HG02885 (cell line): ENCODE measurements around the gene GTF2H4.
"Not testable (repeated sequence)": the region's sequence is repeated elsewhere in the genome, so short reads cannot be mapped to it uniquely, and the experiment has no call there.

Source experiments
- ATAC-seq: cut with Tn5 transposase; IDR thresholded peaks from one replicate; pipeline ENCODE4 v1.9.1; 2021; ENCODE audit warnings: mild to moderate bottlenecking; ENCODE audit not compliant: unreplicated experiment, poor library complexity

Gene GTF2H4

DNA sequence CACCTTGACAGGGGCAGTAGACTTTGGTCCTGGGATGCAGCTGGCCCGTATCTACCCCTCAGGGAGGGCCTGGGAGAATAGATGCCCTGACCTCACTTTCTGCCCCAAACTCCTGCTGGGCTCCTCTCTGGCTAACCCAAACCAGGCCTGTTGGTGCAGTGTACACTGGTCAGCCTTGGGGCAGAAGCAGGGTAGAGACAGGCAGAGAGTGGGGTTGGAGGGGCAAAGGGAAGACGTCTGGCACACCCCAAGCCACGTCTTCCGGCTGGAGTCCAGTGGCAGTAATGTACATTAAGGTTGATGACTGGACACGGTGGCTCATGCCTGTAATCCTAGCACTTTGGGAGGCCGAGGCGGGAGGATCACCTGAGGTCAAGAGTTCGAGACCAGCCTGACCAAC, 14.3 kb upstream of the GTF2H4 start:
- no peak for ATAC-seq

DNA sequence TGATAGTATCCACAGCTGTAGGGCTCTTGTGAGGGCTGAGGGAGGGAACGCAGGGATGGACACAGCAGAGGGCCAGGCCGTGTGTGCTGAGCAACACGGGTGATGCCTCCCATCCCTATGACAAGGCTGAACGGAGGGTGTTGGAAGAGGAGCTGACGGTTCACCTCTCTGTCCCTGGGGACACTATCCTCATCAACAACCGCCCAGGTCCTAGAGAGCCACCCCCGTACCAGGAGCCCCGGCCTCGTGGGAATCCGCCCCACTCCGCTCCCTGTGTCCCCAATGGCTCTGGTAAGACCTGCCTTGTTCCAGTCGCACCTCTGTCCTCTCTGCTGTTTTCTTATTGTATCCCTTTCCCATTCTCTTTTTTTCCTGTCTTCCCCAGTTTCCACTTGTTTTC, 13.6 kb upstream of the GTF2H4 start:
- no peak for ATAC-seq

DNA sequence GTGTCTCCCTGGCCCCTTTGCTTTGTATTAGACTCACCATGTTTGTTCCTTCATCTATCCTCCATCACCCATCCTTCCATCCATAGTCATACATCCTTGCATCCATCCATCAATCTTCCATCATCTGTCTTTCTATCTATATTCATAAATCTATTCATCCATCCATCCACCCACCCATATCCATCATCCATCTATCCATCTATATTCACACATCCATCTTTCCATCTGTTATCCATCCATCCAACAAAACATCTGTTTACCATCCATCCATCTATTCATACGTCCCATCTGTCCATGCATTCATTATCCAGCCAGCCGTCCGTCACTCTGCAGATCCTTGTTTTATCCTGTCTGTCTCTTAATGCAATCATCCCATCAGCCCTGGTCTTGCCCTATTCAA, 13.1 kb upstream of the GTF2H4 start:
- no peak for ATAC-seq

DNA sequence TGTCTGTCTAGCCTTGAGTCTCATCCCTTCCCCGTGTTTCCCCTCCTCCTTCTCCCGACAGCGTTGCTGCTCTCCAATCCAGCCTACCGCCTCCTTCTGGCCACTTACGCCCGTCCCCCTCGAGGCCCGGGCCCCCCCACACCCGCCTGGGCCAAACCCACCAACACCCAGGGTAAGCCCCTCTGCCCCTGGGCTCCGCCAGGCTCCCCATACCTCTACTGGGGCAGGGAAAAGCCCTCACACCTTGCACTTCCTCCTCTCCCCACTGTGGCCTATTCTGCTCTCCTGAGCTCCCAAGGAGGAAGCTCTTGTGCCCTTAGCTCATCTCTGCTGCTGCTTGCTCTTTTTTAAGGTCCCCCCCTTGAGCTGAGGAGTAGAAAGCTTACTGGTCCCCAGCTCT, 12.7 kb upstream of the GTF2H4 start:
- ATAC-seq = no peak

DNA sequence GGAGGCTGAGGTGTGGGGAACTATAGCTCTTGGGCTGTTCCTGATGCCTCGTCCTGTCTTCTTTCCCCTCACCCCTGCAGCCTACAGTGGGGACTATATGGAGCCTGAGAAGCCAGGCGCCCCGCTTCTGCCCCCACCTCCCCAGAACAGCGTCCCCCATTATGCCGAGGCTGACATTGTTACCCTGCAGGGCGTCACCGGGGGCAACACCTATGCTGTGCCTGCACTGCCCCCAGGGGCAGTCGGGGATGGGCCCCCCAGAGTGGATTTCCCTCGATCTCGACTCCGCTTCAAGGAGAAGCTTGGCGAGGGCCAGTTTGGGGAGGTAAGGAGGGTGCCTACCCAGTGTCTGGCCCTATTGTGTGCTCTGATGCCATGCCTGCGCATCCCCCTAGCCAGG, 11.5 kb upstream of the GTF2H4 start:
- no peak for ATAC-seq

DNA sequence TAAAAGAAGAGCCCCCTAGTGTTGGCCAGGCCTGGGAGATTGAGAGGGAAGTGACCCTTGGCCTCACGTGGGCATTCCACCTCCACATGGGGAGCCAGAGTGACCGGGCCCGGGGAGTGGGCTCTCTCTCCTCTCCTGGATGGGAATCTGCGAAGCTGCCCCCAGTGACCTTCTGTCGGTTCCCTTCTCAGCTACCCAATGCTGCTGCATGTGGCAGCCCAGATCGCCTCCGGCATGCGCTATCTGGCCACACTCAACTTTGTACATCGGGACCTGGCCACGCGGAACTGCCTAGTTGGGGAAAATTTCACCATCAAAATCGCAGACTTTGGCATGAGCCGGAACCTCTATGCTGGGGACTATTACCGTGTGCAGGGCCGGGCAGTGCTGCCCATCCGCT, 10.1 kb upstream of the GTF2H4 start:
- no peak for ATAC-seq

DNA sequence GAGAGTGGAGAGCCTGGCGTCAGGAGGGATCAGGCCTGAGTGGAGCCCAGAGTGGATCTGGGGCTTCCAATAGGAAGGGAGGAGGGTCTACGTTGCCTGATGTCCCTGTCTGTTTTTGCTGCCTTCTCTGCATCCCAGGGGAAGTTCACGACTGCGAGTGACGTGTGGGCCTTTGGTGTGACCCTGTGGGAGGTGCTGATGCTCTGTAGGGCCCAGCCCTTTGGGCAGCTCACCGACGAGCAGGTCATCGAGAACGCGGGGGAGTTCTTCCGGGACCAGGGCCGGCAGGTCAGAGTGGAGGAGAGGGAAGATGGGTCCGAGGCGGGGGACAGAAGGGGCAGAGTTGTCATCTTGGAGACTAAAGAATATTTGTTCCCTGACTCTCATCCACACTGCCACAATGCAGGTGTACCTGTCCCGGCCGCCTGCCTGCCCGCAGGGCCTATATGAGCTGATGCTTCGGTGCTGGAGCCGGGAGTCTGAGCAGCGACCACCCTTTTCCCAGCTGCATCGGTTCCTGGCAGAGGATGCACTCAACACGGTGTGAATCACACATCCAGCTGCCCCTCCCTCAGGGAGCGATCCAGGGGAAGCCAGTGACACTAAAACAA, 9.2 kb upstream of the GTF2H4 start:
- ATAC-seq = no peak

DNA sequence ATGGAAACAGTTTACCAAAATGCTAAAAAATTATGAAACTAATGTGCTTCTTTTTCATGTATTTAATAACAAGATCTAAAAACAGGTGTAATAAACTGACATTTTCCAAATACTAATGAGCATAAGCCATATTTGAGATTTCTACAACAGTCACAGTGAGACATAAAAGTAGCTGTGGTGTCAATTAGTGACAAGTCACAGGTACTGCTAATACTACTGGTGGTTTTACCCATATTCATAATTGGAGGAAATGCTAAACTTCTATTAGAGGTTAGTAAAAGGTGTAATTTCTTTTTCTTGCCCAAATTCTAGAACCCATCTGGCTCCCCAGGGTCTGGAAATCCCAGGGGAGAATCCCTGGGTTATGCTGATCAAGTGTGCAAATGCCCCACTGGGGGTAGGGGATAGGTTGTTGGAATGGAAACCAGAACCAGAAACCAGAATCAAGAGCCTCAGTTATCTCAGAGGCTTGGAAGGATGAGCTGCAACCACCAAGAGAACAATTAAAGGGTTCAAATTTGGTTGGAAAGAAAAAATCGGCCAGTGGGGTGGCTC, 7.1 kb upstream of the GTF2H4 start:
- no peak for ATAC-seq

DNA sequence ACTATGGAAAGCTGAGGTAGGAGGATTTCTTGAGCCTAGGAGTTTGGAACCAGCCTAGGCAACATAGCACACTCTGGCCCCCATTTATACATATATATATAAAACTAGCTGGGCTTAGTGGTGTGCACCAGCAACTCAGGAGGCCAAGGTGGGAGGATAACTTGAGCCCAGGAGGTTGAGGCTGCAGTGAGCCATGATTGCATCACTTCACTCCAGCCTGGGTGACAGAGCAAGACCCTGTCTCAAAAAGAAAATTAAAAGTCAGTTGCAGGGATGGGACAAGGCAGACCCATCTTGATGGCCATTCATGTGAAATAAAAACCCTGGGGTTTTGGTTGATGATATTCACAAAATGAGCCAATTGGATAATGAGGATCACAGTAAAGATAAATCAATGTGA, 6.6 kb upstream of the GTF2H4 start:
- no peak for ATAC-seq

DNA sequence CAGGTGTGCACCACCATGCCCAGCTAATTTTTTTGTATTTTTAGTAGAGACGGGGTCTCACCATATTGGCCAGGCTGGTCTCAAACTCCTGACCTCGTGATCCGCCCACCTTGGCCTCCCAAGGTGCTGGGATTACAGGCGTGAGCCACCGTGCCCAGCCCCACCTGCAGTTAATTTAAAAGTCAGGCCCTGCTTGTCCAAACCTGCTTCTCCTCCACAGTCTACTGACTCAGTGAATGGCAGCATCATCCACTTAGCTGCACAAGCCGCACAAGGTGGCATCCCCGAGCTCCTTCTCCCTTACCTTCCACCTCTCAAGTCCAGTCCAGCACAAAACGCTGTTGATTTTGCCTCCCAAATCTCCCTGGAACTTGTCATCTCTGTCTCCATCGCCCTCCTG, 5.8 kb upstream of the GTF2H4 start:
- ATAC-seq = not testable (repeated sequence)

DNA sequence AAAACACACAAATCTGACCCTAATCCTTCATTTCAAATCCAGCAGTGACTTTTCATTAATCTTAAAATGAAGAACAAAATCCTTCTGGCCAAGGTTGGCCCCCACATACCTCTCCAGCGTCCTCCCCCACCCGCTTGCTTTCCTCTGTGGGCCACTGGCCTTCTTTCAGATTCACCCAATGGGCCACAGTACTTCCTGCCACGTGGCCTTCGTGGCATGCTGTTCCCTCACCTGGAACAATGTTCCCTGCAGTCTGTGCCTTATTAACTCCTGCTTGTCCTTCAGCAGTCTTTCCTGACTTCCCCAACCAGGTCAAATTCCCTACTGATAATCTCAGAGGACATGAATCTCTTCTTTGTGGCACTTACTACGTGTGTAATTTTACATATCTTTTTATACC, 5.3 kb upstream of the GTF2H4 start:
- ATAC-seq = no peak

DNA sequence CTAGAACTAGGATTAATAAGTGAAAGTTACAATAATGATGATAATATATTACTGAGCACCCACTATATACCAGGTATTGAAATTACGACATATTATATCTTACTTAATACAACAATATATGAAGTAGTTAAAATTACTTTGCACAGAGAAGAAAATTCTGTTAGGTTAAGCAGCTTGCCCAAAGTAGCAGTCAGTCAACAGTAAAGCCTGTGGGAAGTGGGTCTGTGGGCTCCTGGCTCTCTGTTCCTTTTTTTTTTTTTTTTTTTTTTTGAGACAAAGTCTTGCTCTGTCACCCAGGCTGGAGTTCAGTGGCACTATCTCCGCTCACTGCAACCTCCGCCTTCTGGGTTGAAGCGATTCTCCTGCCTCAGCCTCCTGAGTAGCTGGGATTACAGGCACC, 4.8 kb upstream of the GTF2H4 start:
- no peak for ATAC-seq

DNA sequence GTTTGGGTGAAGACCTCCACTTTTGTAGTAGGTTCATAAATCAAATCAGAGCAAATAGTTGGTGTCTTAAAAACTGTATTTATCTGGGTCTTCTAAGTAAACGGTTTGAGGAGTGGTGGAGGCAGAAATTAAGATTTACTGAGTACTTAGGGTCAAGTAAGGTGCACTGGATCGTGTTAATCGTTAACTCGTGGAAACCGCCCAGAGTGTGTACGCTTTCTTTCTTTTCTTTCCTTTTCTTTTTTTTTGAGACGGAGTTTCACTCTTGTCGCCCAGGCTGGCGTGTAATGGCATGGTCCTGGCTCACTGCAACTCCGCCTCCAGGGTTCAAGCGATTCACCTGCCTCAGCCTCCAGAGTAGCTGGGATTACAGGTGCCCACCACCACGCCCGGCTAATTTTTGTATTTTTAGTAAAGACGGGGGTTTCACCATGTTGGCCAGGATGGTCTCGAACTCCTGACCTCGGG, 683 bp upstream of the GTF2H4 start:
- ATAC-seq = not testable (repeated sequence)

DNA sequence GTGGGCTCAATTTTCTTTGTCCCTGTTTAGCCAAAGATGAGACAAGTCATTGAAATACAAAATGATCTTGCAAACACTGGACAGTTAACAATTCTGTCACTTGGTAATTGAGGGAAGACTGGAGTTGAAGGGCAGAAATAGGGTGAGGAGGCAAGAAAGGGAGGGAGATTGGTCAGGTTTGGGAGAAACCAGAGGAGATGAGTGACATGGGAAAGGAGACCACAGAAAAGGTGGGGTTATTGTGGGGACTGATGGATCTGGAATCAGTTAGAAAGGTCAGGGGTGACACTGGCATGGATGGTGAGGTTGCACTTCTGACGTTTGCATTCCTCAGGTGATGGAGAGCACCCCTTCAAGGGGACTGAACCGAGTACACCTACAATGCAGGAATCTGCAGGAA, 693 bp downstream of the GTF2H4 start:
- ATAC-seq = no peak

DNA sequence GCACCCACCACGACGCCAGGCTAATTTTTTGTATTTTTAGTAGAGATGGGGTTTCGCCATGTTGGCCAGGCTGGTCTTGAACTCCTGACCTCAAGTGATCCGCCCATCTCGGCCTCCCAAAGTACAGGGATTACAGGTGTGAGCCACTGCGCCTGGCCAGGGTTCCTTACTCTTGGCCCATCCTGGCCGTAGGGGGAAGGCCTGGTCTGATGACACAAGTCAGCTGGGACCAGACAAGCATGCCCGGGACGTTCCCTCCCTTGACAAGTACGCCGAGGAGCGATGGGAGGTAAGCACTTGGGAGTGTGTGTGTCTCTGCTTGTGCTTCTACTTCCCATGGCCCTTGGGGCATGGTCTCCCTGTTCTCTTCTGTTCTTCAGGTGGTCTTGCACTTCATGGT, 2.5 kb downstream of the GTF2H4 start:
- ATAC-seq = not testable (repeated sequence)

DNA sequence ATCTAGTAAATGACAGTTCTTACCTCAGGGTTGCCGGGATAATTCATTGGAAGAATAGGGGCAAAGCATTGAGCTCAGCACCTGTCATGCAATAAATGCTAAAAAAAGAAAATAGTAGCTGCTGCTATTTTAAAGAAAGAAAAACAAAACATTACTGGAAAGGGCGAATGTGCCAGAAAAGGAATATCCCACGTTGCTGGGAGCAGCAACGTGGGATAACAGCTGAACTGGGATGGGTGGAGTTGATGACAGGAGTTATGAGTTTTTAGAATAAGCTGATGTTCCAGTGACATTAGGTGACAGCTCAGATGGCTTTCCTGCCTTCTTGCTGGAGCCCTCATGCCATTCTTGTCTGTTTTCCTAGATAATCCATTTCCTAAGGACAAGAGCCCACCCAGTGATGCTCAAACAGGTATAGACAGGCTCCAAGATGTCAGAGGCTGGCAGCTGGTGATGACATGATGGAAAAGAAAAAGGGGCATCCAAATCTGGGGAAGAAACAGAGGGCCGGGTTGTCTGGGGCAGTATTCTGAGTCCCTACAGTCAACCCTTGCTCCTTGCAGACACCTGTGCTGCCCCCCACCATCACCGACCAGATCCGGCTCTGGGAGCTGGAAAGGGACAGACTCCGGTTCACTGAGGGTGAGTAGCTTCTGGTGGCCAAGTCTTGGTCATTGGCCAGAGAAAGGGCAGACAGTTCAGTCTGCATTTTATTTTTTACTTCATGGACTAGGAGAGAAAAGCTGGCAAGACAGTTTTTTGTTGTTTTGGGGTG, 4.9 kb downstream of the GTF2H4 start:
- ATAC-seq = no peak

DNA sequence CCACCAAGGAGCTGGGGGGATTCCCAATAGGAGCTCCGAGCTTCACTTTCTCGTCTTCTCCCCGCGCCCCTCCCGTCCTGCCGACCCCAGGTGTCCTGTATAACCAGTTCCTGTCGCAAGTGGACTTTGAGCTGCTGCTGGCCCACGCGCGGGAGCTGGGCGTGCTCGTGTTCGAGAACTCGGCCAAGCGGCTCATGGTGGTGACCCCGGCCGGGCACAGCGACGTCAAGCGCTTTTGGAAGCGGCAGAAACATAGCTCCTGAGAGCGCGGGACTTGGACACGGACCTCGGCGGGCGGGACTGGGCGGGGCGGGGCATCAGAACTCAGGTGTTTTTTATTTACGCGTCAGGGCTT, 5.7 kb downstream of the GTF2H4 start:
- ATAC-seq = no peak

DNA sequence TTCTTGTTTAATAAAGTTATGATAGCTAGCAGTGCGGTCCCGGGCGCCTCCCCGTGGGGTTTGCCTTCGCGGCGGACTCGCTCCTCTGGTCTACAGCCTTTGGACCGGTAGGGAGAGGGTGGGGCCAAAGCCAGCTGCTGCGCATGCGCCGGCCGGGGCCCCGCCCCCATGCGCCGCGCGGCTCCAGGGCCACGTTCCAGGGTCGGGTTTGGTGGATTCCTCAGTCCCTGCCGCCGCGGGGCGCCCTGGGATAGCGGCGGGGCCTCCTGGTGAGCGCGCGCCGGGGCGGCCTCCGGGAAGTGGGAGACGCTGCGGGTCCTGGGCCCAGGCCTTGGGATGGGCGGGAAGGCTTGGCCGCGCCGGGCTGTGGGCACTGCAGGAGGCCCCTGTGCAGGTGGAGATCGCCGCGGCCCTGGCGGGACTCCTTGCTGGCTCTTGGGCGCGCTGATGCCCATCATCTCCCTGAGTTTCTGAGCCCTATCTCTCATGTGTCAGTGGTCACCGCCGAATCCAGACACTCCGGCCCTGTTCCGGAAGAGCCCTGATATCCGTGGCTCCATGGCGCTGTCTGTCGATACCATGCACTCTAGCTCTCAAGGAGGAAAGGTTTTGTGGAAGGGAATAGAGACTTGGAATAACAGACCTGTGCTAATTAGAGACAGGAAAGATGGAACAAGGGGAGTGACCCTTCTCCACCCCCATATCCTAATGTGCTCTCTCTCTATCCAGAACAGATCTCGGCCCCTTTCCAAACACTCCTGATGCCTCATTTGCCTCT, 6.3 kb downstream of the GTF2H4 start, which contains the start of gene VARS2:
VARS2 (plus strand) TSS at position 163 of the 778 bp plus-strand sequence; CDS start at position 762, 599 bp downstream.
- peak; percentile 91 for ATAC-seq

DNA sequence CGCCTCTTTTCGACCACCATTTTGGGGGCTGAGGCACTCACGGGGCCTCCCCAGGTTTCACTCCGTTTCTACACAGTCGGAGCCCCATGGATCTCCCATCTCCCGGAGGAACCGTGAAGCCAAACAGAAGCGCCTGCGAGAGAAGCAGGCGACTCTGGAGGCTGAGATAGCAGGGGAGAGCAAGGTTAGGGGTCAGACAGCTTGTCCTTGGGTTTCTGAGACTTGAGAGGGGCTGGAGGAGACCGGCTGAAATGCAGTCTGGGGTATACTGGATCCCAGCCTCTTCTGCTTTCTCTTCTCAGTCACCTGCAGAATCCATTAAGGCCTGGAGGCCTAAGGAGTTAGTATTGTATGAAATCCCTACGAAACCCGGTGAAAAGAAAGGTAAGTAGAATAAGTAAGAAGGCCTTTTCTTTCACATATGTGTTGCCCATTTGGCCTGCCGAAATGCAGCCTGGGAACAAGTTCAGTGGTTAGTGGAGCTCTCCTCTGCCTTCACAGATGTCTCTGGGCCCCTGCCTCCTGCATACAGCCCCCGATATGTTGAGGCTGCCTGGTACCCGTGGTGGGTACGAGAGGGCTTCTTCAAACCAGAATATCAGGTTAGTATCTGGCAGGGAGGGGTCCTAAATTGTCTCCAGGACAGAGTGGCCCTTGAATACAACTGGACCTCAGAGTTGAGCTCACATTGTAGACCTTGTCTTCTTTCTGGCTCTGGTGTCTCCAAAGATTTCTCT, 7.0 kb downstream of the GTF2H4 start:
- no peak for ATAC-seq

DNA sequence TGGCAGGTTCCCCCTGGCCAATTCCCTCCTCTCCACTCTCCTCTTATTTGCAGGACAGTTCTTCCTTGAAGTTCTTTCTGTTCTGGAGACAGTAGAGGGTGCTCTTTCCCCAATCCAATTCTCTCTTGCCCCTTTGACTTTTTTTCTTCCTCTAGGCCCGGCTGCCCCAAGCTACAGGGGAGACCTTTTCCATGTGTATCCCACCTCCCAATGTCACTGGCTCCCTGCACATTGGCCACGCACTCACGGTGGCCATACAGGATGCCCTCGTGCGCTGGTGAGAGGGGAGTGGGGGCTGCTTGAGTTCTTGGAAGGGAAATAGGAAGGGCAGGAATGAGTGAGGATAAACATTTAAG, 7.6 kb downstream of the GTF2H4 start:
- ATAC-seq = no peak
